Aorta (tissue), 5 donors: ENCODE data around the gene TENT5A. TPM values are rescaled to one million over a fixed set of nuclear protein-coding genes. Genes with fewer than 3 reads are reported as not detected.
A peak's percentile ranks its signal among the peaks of the same experiment; 100 is the strongest.
"Not testable (repeated sequence)": the region's sequence is repeated elsewhere in the genome, so short reads cannot be mapped to it uniquely, and the experiment has no call there.

Experiments
- ATAC-seq: fragments of 200-7000 bp; cut with Tn5 transposase; one replicate; pipeline ENCODE4 v1.9.1; 2022; ENCODE audit warnings: moderate library complexity; ENCODE audit not compliant: low FRiP score
- DNase-seq, 2 donors: peaks; one replicate each; pipeline ENCODE4 v3.0.0-alpha.2; 2020
- H3K27ac ChIP-seq, 2 donors: one replicate each; pipeline ENCODE4 v1.5.1; 2013; ENCODE audit warnings: low read length in 2 of 2, mild to moderate bottlenecking in 2 of 2, moderate library complexity in 2 of 2, control low read depth in 1 of 2, inconsistent platforms in 1 of 2, low read depth in 1 of 2
- H3K27me3 ChIP-seq, 2 donors: one replicate each; pipeline ENCODE4 v1.6.1; 2013; ENCODE audit warnings: control low read depth in 1 of 2, low read length in 1 of 2, mild to moderate bottlenecking in 1 of 2, moderate library complexity in 1 of 2; ENCODE audit not compliant: insufficient read depth in 2 of 2, control insufficient read depth in 1 of 2
- H3K36me3 ChIP-seq, 2 donors: one replicate each; pipeline ENCODE4 v1.6.1; 2013; ENCODE audit warnings: control low read depth in 1 of 2, low read length in 1 of 2, mild to moderate bottlenecking in 1 of 2; ENCODE audit not compliant: insufficient read depth in 2 of 2, control insufficient read depth in 1 of 2
- H3K4me1 ChIP-seq, 2 donors: one replicate each; pipeline ENCODE4 v1.6.1; 2013; ENCODE audit warnings: low read length in 2 of 2, control low read depth in 1 of 2, mild to moderate bottlenecking in 1 of 2, moderate library complexity in 1 of 2; ENCODE audit not compliant: insufficient read depth in 2 of 2, control insufficient read depth in 1 of 2
- H3K4me3 ChIP-seq, 2 donors: one replicate each; pipeline ENCODE4 v1.5.1; 2013; ENCODE audit warnings: low read length in 2 of 2, control low read depth in 1 of 2, mild to moderate bottlenecking in 1 of 2
- H3K9me3 ChIP-seq: one replicate; pipeline ENCODE4 v1.6.1; 2013; ENCODE audit warnings: mild to moderate bottlenecking, low read length; ENCODE audit not compliant: control insufficient read depth
- WGBS, 2 donors: extraction: QIAGEN DNeasy Blood & Tissue Kit; methylation state at CpG; one replicate each; pipeline ENCODE4 v1.1.7; 2013; 5-methylcytosine and 5-hydroxymethylcytosine counted together
- intact Hi-C, 2 donors: fragments of 100-400 bp; cut with DNase I; formaldehyde crosslinking; loops; one replicate each; pipeline versions ENCODE4 v1.14.2 to v1.15.0; 2022
- polyA plus RNA-seq, 2 donors: library from polyadenylated mRNA; stranded (reverse); fragments of 200-250 nt; gene quantifications; one replicate each; pipeline ENCODE4 v1.2.3, GENCODE V29; 2013
- total RNA-seq, 2 donors: library from RNA; stranded (reverse); fragmentation: NEBNext Ultra II Directional; extraction: Animal tissue kit (Norgen Biotek cat#: 25700); gene quantifications; one replicate each; pipeline ENCODE4 v1.2.1, GENCODE V29; 2021
- donor health status: healthy with polysubstance abuse.
- donor health status: Bipolar disorder and iron deficiency.
- donor health status: DM: no; HTN: no; CAD: no.
- donor health status: DM: no; HTN: no; CAD: no.
- donor health status: DM: yes; HTN: yes; CAD: no.

Gene TENT5A
- total and polyA plus RNA-seq, 4 donors = 9.6 to 26.9 (median 23.6) TPM

DNA sequence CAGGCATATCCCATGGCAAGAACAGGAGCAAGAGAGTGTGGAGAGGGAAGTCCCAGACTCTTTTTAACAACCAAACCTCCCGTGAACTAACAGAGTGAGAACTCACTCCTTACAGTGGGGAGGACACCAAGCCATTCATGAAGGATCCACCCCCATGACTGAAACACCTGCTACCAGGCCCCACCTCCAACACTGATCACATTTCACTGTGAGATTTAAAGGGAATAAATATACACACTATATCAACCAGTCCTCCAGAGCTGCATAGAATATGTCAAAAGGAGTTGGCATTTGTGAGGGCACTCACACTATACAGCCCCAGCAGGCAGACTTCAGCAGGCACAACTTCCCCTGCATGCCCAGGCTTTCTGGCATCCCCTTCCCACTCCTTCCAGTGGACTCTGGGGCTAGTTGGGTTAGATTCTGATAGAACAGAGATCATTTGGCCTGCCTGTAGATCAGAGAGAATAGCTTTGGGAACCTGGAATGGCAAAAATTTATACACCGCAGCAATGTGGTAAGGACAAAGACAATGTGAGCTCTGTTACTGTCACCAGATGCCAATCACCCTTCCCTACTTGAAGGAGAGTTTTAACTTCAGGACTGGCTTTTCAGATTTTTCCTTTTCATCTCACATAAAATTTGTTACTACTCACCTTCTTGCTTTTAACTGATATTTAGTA, 25.2 kb upstream of the TENT5A start:
- Histone ChIP-seq H3K27me3 (no peaks in the 10 kb centered on the region), H3K4me3 (no peak overlapping the region), H3K9me3 (no peaks in the 10 kb centered on the region), H3K36me3 (no peaks in the 10 kb centered on the region), H3K27ac (no peak overlapping the region), H3K4me1 (peaks cover 0 to 2% of the 10 kb centered on the region in 2 donors)
- ATAC-seq (no peak), DNase-seq (no peak)
- intact Hi-C loops = no loop called here
- 96 to 97% methylated on average over 2 of the region's 2 CpGs for WGBS, 2 donors

DNA sequence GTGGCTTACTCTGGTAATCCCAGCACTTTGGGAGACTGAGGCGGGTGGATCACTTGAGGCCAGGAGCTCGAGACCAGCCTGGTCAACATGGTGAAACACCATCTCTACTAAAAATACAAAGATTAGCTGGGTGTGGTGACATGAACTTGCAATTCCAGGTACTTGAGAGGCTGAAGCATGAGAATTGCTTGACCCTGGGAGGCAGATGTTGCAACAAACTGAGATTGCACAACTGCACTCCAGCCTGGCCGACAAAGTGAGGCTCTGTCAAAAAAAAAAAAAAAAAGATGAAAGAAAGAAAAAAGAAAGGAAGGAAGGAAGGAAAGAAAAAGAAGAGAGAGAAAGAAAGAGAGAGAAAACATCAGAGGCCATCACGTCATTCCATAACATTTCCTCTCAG, 23.7 kb upstream of the TENT5A start:
- H3K27me3 ChIP-seq, H3K9me3 ChIP-seq, H3K27ac ChIP-seq, intact Hi-C loops, ATAC-seq, H3K36me3 ChIP-seq, H3K4me1 ChIP-seq, DNase-seq, H3K4me3 ChIP-seq: not testable (repeated sequence)
- WGBS, 2 donors = 92 to 95% methylated on average over 4 of the region's 4 CpGs

DNA sequence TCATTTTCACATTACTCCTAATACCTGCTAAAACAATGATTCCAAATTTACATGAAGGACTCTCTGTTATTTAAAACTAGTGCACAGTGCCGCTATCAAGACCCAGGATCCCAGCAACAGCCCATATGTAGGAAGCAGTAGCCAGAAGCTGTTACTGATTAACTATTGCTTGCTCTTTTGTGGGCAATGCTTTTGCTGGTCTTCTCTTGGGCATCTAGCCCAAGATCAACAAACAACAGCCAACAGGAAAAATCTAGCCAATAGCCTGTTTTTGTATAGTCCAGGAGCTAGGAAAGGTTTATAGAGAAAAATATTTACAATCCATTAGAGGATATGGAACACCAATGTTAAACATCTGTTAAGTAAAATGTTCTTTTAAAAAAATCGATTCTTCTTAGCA, 22.1 kb upstream of the TENT5A start:
- Histone ChIP-seq H3K36me3 (peaks cover 0 to 6% of the 10 kb centered on the region in 2 donors), H3K9me3 (no peaks in the 10 kb centered on the region), H3K27ac (no peak overlapping the region), H3K4me3 (no peak overlapping the region), H3K4me1 (peaks cover 0 to 2% of the 10 kb centered on the region in 2 donors), H3K27me3 (no peaks in the 10 kb centered on the region)
- WGBS, 2 donors = 86 to 90% methylated on average over 2 of the region's 2 CpGs
- DNase-seq (no peak), ATAC-seq (no peak)
- intact Hi-C loops = no loop called here

DNA sequence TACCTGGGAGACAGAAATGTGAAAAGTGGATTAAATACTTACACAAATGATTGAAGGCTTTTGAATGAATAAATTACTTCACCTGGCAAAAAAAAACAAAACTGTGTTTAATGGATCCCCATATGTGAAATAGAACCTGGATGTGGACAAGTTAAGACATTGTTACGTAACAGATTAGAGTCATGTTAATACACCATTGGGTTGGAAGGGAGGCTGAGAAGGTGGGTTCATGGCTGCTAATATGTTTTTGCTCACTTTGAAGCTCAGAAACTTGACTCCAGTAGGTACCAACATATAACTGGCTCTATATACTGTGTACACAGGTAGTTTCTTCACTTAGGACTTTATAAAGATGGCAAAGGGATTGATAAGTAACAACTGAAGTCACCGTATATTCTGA, 21.4 kb upstream of the TENT5A start:
- ATAC-seq (no peak), DNase-seq (no peak)
- peaks cover 0 to 2% of the 10 kb centered on the region in 2 donors for H3K4me1 ChIP-seq
- WGBS, 2 donors = 97 to 98% methylated on average over 2 of the region's 2 CpGs
- no peaks in the 10 kb centered on the region for H3K9me3 ChIP-seq
- H3K36me3 ChIP-seq = peaks cover 0 to 6% of the 10 kb centered on the region in 2 donors
- H3K4me3 ChIP-seq = no peak overlapping the region
- H3K27ac ChIP-seq = no peak overlapping the region
- intact Hi-C loops = no loop called here
- no peaks in the 10 kb centered on the region for H3K27me3 ChIP-seq

DNA sequence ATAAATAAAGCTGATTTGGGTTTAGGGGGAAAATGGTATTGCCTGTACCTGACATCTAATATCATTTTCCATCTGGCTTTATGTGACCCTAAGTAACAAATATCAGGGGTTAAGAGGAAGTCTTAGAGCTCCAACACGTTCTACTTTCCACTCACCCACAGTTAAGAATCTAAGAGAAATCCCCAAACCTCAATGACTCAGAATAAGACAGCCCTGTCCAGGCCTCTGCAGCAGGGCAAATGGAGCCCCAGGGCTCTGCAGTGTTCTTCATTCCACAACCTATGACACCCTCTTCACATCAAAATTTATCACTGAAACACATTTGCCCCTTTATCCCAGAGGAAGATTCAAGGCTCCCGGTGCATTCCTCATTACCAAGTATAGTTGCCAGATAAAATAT, 20.3 kb upstream of the TENT5A start:
- no peak for ATAC-seq
- intact Hi-C loops = no loop called here
- peaks cover 0 to under 1% of the 10 kb centered on the region in 2 donors for H3K4me1 ChIP-seq
- peak in 1 of 2 donors; percentile 26 for DNase-seq
- H3K36me3 ChIP-seq = peaks cover 0 to 6% of the 10 kb centered on the region in 2 donors
- no peaks in the 10 kb centered on the region for H3K27me3 ChIP-seq
- no peaks in the 10 kb centered on the region for H3K9me3 ChIP-seq
- no peak overlapping the region for H3K4me3 ChIP-seq
- WGBS, 2 donors = 67 to 72% methylated on average over 2 of the region's 2 CpGs
- no peak overlapping the region for H3K27ac ChIP-seq

DNA sequence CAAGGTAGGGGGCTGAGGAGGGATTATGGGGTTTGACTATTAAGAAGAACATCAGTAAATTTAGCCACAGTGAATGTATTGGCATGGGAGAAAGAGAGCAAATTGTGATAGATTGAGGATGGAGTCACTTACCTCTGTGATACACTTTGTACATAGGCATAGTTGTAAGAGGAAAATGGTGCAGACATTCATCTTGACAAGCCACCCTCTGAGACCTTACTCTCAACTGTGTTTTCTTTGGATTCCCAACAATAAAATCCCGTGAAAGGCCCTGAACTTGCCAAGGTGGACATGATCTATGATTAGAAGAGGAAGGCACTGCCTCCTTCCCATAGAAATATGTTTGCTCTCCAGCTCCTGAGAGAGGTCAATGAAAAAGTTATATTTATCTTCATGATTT, 18.6 kb upstream of the TENT5A start:
- H3K9me3 ChIP-seq = no peaks in the 10 kb centered on the region
- 17 to 39% methylated on average over 1 of the region's 1 CpG for WGBS, 2 donors
- no peaks in the 10 kb centered on the region for H3K27me3 ChIP-seq
- intact Hi-C loops = no loop called here
- no peak for DNase-seq
- peaks cover 0 to 6% of the 10 kb centered on the region in 2 donors for H3K36me3 ChIP-seq
- no peak overlapping the region for H3K27ac ChIP-seq
- no peaks in the 10 kb centered on the region for H3K4me1 ChIP-seq
- ATAC-seq = no peak
- no peak overlapping the region for H3K4me3 ChIP-seq

DNA sequence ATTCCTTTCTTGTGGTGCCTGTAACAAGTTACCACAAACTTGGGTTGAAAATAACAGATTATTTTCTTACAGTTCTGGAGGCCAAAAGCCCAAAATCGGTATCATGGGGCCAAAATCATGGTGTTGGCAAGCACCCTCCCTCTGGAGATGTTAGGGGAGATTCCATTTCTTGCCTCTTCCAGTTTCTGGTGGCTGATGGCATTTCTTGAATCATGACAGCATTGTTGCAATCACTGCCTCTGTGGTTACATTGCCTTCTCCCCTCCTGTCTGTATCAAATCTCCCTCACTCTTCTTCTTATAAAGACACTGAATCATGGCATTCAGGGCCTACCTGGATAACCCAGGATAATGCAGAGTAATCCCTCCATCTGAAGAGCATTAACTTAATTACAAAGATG, 17.9 kb upstream of the TENT5A start:
- no peak for DNase-seq
- Histone ChIP-seq H3K36me3 (peaks cover 0 to 6% of the 10 kb centered on the region in 2 donors), H3K27ac (no peak overlapping the region), H3K4me3 (no peak overlapping the region), H3K9me3 (no peaks in the 10 kb centered on the region), H3K4me1 (no peaks in the 10 kb centered on the region), H3K27me3 (no peaks in the 10 kb centered on the region)
- ATAC-seq = no peak
- 91% methylated on average over 1 of the region's 1 CpG for WGBS, 2 donors
- intact Hi-C loops = no loop called here

DNA sequence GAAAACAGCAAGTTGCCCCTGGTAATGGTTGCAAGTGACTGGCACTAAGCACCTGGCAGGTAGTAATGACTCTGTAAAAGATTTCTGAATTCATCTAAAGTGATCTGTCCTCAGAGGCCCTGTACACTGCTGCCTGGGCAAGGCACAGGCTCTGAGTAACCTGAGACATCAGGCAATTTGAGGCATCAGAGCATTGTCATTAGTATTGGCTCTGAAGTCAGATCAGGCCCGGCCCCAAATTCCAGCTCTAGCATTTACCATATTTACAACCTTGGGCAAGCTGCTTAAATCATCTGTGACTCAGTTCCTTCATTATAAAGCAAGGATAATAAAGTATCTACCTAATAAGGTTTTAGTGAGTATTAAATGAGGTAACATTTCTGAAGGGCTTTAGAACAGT, 17.3 kb upstream of the TENT5A start:
- DNase-seq (no peak), ATAC-seq (no peak)
- Histone ChIP-seq H3K4me1 (no peaks in the 10 kb centered on the region), H3K27me3 (no peaks in the 10 kb centered on the region), H3K36me3 (peaks cover 0 to 6% of the 10 kb centered on the region in 2 donors), H3K9me3 (no peaks in the 10 kb centered on the region), H3K4me3 (no peak overlapping the region), H3K27ac (no peak overlapping the region)
- intact Hi-C loops = no loop called here
- WGBS, 2 donors = 77 to 88% methylated on average over 1 of the region's 1 CpG

DNA sequence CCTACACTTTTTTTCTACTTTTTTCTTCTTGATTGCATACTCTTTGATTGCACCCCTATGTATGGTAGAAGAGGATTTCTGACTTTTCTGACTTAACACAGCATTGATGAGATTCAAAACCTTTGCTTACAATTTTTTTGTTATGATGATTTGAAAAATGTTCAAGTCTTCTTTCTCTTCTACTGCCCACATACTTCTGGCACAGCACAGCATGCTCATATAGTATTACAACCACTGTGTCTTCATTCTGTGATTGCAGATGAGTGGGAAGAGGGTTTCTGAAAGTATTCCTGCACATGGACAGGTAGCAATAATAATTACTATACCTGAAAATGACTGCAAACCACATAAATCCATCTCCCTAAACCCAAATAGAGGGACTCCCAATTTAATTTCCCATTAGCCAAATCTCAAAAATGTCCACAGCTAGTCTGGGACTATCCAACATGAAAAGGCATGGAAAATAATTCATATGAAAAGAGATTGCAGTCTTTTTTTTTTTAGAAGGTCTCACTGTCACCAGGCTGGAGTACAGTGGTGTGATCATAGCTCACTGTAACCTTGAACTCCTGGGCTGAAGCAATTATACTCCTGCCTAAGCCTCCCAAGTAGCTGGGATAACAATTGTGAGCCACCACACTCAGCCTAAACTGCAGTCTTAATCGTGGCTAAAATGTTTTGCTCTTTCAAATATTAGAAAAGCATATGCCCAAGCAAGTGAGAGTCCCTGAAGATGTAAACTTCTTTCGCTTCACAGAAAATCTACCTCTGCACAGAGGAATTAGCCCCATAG, 15.9 kb upstream of the TENT5A start:
- Histone ChIP-seq H3K4me1 (no peaks in the 10 kb centered on the region), H3K27ac (no peak overlapping the region), H3K27me3 (no peaks in the 10 kb centered on the region), H3K9me3 (no peaks in the 10 kb centered on the region), H3K36me3 (peaks cover 0 to 6% of the 10 kb centered on the region in 2 donors), H3K4me3 (no peak overlapping the region)
- DNase-seq = no peak
- intact Hi-C loops = no loop called here
- 59 to 84% methylated on average over 2 of the region's 2 CpGs for WGBS, 2 donors
- no peak for ATAC-seq
